Caki2 (cell line): Measurements from ENCODE around the gene CNOT8. TPM values are rescaled to one million over a fixed set of nuclear protein-coding genes. Genes with fewer than 3 reads are reported as not detected.
"Not testable (repeated sequence)": the region's sequence is repeated elsewhere in the genome, so short reads cannot be mapped to it uniquely, and the experiment has no call there.

Experiments
- DNase-seq: peaks from one replicate; pipeline ENCODE4 v3.0.0-alpha.2; 2015; ENCODE audit warnings: low read depth
- in situ Hi-C: cut with HindIII; loops from 2 replicates; pipeline ENCODE4 v1.10.0; 2016; ENCODE audit warnings: low sequenced_read_pairs, low pct_unique_long_range_greater_than_20kb, mixed read lengths
- total RNA-seq: library from RNA; depleted of rRNA; stranded (reverse); fragments of >200 nt; shearing (Covaris generic); gene quantifications from 2 replicates; pipeline ENCODE4 v1.2.3, GENCODE V29; 2014; ENCODE audit warnings: low replicate concordance; rRNA removed

Gene CNOT8
- total RNA-seq, 1 experiment from 2014 or later, result 88.5 TPM

GRCh38 chr5:154895606-154896561 lies 37.5 kb downstream of the CNOT8 start:
- in situ Hi-C loops, result no loop called here
- no peak for DNase-seq

DNA sequence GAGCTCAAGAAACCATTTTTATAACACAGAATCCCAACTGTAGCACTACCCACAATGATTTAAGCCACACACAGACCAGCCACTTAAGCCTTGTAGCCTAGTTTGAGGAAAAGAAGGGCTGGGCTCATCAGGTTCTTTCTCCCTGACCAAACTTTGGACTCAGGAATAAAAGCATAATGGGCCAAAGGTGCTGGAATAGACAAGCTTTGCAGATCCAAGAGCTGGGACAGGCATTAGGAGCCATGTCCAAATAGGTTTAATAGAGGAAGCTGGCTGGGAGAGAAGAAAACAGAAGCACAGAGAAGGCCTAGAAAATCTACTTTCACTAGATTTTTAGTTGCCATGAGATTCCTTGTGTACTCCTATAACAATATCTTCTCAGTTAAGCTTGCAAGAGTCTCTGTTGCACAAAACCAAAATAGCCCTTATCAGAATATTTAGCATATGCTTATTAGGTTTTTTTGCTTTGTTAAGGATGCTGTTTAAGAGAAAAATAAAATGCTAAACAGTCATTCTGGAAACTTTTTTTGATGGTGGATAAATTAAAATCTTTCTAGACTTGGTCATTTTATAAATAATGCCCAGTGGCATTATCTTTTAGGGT lies 38.2 kb downstream of the CNOT8 start:
- in situ Hi-C loops, result no loop called here
- DNase-seq, result no peak

DNA sequence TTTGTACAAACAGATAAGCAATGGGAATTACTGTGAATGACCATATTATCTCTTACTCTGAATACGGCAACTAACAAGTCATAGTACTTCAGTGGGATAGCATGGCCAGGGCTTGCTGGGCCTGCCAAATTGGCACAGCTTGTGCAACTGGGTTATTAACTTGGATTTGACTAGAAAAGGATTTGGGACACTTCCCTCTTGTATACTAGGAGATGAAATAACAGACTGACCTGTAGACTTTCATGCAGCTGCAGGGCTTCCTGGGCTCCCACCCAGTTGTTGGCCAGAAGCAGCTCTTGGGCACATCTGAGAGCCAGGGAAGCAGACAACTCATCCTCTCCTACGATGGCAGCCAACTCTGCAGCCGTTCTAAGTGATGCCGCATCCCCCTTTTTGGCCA lies 39.8 kb downstream of the CNOT8 start:
- in situ Hi-C loops, result no loop called here
- no peak for DNase-seq

DNA sequence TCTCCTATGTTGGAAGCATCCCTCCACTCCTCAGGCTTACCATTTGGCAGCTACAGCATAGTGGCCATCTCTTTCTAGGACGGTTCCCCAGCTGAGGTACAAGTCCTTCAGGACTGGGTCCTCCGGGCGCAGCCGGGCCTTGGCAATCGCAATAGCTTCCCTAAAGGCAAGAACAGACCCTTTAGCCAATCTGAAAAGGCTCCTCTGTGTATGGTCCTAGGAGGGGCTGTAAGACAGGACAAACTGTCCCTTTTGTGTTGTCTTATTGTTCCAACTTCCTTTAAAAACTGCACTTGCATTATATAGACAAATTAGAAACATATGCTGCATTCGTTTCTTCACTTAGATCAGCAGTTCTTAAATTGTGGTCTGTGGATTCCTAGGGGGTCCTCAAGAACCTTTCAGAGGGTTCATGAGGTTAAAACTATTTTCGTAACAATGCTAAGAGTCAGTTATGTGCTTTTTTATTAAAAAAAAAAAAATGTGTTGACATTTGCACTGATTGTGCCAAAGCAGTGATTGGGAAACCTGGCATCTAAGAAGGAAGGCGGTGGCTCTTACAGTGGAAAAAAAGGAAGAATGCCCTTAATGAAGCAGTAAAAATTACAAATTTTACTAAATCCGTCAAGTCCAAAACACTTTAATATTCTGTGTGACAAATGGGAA lies 40.9 kb downstream of the CNOT8 start:
- in situ Hi-C loops, result no loop called here
- DNase-seq, result no peak

DNA sequence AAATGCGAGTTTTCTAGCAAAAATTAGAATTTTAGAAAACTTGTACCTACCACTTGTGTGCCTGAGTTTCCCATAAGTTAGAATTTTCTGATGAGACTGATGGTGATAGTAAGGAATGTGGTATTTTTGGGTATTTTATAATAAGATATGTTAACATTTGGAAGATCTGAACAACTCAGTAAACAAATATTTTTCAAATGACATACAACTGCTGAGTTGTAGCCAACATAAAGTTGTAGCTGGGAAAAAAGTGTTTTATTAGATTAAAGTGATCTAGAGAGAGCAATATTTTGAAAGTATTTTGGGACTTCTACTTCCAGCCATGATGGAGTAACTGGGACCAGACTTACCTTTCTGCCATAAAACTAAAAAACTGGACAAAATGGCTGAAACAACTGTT lies 41.6 kb downstream of the CNOT8 start:
- in situ Hi-C loops, result no loop called here
- DNase-seq, result no peak

DNA sequence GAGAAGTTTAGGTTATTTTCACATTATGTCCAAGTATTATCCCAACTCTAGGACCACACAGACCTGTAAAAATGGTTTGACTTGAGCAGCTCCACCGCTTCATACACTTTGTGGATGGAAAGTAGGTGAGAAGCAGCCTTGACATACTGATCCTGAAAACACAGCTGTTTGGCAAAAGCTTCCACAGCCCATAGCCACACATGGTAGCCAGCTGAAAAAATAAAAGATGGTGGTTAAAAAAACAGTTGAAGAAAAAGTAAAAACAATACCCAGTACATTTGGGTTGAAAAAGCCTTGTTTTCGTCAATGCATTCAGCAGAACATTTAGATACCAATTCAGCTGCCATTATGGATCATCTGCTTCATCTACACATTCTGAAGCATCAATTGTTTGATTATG lies 42.8 kb downstream of the CNOT8 start:
- DNase-seq, result no peak
- in situ Hi-C loops, result no loop called here

DNA sequence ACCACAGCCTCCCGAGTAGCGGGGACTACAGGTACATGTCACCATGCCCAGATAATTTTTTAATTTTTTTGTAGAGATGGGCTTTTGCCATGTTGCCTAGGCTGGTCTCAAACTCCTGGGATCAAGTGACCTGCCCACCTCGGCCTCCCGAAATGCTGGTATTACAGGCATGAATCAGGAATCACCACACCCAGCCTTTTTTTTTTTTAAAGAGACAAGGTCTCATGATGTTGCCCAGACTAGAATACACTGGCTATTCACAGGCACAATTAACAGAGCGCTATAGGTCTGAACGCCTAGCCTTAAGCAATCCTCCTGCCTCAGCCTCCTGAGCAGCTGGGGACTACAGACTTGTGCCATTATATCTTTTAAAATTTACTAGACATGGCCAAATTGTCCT lies 43.5 kb downstream of the CNOT8 start:
- in situ Hi-C loops, result no loop called here
- no peak for DNase-seq

DNA sequence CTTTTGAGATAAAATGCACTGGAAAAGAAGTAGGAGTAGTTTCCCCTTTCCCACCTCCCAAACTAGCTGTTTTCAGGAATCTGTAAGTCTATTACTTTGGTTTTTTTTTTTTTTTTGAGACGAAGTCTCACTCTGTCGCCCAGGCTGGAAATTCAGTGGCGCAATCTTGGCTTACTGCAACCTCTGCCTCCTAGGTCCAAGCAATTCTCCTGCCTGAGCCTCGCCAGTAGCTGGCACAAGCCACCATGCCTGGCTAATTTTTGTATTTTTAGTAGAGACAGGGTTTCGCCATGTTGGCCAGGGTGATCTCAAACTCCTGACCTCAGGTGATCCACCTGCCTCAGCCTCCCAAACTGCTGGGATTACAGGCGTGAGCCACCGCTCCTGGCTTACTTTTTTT lies 47.2 kb downstream of the CNOT8 start:
- DNase-seq, in situ Hi-C loops: not testable (repeated sequence)

GRCh38 chr5:154916874-154917273 lies 58.4 kb downstream of the CNOT8 start:
- in situ Hi-C loops, result no loop called here
- no peak for DNase-seq

GRCh38 chr5:154917757-154918156 lies 59.3 kb downstream of the CNOT8 start:
- DNase-seq, result no peak
- in situ Hi-C loops, result no loop called here

DNA sequence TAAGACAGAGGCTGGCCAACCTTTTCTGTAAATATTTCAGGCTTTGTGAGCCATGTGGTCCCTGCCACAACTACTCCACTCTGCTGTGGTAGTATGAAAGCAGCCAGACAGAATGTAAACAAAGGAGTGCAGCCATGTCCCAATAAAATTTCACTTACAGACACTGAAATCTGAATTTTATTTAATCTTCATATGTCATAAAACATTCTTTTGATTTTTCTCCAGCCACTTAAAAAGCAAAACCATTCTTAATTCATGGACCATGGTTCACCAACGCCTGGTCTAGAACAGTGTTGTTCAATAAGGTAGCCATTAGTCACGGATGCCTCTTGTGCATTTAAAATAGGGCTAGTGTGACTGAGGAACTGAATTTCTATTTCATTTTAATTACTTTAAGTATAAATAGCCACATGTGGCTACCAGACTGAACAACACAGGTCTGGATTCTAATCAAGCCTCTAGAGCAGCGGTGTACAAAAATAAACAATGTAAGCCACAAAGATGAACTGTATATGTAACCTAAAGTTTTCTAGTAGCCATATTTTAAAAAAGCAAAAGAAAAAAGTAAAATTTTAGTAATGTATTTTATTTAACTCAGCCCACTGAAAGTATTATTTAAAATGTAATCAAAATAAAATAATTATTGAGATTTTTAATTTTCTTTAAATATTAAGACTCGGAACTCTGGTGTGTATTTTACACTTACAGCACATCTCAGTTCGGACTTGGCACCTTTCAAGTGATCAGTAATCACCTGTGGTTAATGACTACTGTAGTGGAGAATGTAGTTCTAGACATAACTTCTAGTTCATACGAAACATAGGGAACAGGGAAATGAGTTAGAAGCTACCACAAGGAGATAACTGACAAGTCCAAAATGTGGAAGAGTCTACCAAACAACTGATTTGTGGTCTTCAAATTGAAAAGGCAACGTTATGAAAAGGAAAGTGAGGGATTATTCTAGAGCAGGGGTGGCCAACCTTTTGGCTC lies 65.3 kb downstream of the CNOT8 start:
- no peak for DNase-seq
- in situ Hi-C loops, result no loop called here

Other genes with a start within 250 kb of the CNOT8 start
- gene LARP1, start 103.2 kb upstream of the CNOT8 start, total RNA-seq, result 18.0 and 18.4 TPM in 2 replicates
- gene FAXDC2, start 8.0 kb upstream of the CNOT8 start, total RNA-seq, result 0.26 and 4.2 TPM in 2 replicates
- gene GEMIN5, start 79.6 kb downstream of the CNOT8 start, total RNA-seq, result 13.1 and 15.3 TPM in 2 replicates
- 16.0 and 29.8 TPM in 2 replicates for gene MRPL22, start 82.4 kb downstream of the CNOT8 start, total RNA-seq
- gene KIF4B, start 155.1 kb downstream of the CNOT8 start, total RNA-seq, result not detected in 2 replicates